DND-41 (cell line): ENCODE results near the gene PRRT1B.

Experiments used
- ATAC-seq: fragments of 200-7000 bp; cut with Tn5 transposase; 3 replicates; pipeline ENCODE4 v1.9.1; 2021; ENCODE audit warnings: low read depth; ENCODE audit not compliant: insufficient read depth
- DNase-seq: peaks from one replicate; pipeline ENCODE4 v3.0.0-alpha.2; 2020
- H2AFZ ChIP-seq: 2 replicates; pipeline ENCODE4 v1.6.0; 2012; ENCODE audit warnings: low read depth, low read length
- H3K27ac ChIP-seq: 2 replicates; pipeline ENCODE4 v1.5.1; 2012; ENCODE audit warnings: low read length, inconsistent platforms
- H3K27me3 ChIP-seq: fragments of 200-600 bp; sonication (generic); 2 replicates; pipeline ENCODE4 v1.6.0; 2012; ENCODE audit warnings: low read length, mild to moderate bottlenecking, inconsistent platforms; ENCODE audit not compliant: insufficient read depth, poor library complexity
- H3K36me3 ChIP-seq: 2 replicates; pipeline ENCODE4 v1.5.1; 2012; ENCODE audit warnings: low read length, inconsistent platforms; ENCODE audit not compliant: insufficient read depth
- H3K4me1 ChIP-seq: 2 replicates; pipeline ENCODE4 v1.5.1; 2012; ENCODE audit warnings: mild to moderate bottlenecking, low read length; ENCODE audit not compliant: insufficient read depth
- H3K4me2 ChIP-seq: 2 replicates; pipeline ENCODE4 v1.6.0; 2012; ENCODE audit warnings: mild to moderate bottlenecking, moderate library complexity, low read length, inconsistent platforms; ENCODE audit not compliant: insufficient read depth
- H3K4me3 ChIP-seq, 2 experiments: fragments of 200-600 bp in 1 of 2; shearing (Covaris generic) in 1 of 2; 2 replicates each; pipeline ENCODE4 v1.5.1; 2012 to 2016; ENCODE audit warnings: inconsistent platforms in 2 of 2, low read length in 2 of 2, mild to moderate bottlenecking in 2 of 2, low read depth in 1 of 2, moderate library complexity in 1 of 2
- H3K79me2 ChIP-seq: 2 replicates; pipeline ENCODE4 v1.6.0; 2012; ENCODE audit warnings: low read length, inconsistent platforms; ENCODE audit not compliant: insufficient read depth
- H3K9ac ChIP-seq: 2 replicates; pipeline ENCODE4 v1.6.0; 2012; ENCODE audit warnings: low read depth, mild to moderate bottlenecking, inconsistent platforms, low read length, moderate library complexity
- H3K9me3 ChIP-seq: 2 replicates; pipeline ENCODE4 v1.5.1; 2012; ENCODE audit warnings: low read length, moderate library complexity, mild to moderate bottlenecking, inconsistent platforms; ENCODE audit not compliant: insufficient read depth, severe bottlenecking
- H4K20me1 ChIP-seq: 2 replicates; pipeline ENCODE4 v1.6.0; 2012; ENCODE audit warnings: low read length; ENCODE audit not compliant: insufficient read depth
- EZH2 ChIP-seq: IDR thresholded peaks from 3 replicates; pipeline ENCODE4 v1.6.1; 2012; ENCODE audit warnings: borderline replicate concordance, low read depth, mild to moderate bottlenecking, moderate library complexity, low read length, inconsistent platforms; ENCODE audit not compliant: severe bottlenecking
- TF ChIP-seq, protein P1 (sequence below): IDR thresholded peaks from 2 replicates; pipeline ENCODE4 v1.5.1; 2012; ENCODE audit warnings: borderline replicate concordance, low read length, moderate library complexity, mild to moderate bottlenecking; ENCODE audit not compliant: poor library complexity, severe bottlenecking; ENCODE audit errors: extremely low read depth

Gene PRRT1B

DNA sequence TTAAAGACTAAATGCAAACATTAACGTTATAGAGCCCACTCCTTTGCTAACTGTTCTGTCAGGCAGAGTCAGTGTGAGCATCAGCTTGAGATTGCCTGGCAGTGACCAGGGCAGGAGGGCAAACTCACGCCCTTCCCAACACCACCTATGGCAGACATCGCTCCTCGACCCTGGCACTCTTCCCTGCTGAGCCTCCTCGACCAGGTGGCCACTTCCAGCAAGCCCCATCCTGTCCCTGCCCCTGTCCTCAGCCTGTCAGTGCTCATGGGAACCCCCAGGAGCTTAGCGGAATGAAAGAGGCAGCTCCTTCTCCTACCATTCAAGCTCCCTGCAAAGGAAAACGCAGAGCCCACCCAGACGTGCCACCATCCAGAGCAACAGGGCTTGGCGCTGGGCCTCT is 42.0 kb downstream of the PRRT1B start:
- Histone ChIP-seq H3K27me3 (no peaks in the 10 kb centered on the region), H3K27ac (no peak overlapping the region), H3K4me3 (no peak overlapping the region), H3K36me3 (peaks cover 60% of the 10 kb centered on the region), H2AFZ (no peak overlapping the region), H3K79me2 (no peaks in the 10 kb centered on the region), H3K4me1 (peaks cover 22% of the 10 kb centered on the region), H3K9me3 (no peaks in the 10 kb centered on the region), H3K9ac (no peak overlapping the region), H3K4me2 (no peak overlapping the region), H4K20me1 (peaks cover 4% of the 10 kb centered on the region)
- no peak for DNase-seq
- TF ChIP-seq EZH2 = no peak
- TF ChIP-seq, protein P1, sequence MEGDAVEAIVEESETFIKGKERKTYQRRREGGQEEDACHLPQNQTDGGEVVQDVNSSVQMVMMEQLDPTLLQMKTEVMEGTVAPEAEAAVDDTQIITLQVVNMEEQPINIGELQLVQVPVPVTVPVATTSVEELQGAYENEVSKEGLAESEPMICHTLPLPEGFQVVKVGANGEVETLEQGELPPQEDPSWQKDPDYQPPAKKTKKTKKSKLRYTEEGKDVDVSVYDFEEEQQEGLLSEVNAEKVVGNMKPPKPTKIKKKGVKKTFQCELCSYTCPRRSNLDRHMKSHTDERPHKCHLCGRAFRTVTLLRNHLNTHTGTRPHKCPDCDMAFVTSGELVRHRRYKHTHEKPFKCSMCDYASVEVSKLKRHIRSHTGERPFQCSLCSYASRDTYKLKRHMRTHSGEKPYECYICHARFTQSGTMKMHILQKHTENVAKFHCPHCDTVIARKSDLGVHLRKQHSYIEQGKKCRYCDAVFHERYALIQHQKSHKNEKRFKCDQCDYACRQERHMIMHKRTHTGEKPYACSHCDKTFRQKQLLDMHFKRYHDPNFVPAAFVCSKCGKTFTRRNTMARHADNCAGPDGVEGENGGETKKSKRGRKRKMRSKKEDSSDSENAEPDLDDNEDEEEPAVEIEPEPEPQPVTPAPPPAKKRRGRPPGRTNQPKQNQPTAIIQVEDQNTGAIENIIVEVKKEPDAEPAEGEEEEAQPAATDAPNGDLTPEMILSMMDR = no peak
- no peak for ATAC-seq

DNA sequence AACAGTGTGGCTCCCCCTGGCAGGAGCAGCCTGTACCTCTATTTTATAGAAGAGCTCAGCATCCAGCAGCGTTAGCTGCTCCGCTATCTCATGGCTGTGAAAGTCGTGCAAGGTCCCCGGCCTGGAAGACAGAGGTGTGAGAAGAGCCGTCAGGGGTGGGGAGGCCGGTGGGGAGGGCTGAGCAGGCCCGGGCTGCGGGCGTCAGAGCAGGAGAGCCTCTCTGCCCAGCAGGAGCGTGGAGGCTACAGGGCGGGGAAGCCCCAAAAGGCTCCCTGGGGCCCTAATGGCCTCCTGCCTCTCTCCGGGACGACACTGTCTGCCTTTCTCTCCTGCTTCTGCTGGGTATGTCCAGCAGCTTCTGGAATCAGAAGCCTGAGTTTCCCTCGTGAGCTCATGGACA is 42.6 kb downstream of the PRRT1B start:
- no peak for TF ChIP-seq EZH2
- TF ChIP-seq, protein P1 = no peak
- Histone ChIP-seq H3K4me1 (peaks cover 22% of the 10 kb centered on the region), H3K9ac (no peak overlapping the region), H3K4me3 (no peak overlapping the region), H3K4me2 (no peak overlapping the region), H4K20me1 (peaks cover 4% of the 10 kb centered on the region), H3K27me3 (no peaks in the 10 kb centered on the region), H3K79me2 (no peaks in the 10 kb centered on the region), H3K9me3 (no peaks in the 10 kb centered on the region), H2AFZ (no peak overlapping the region), H3K36me3 (peaks cover 55% of the 10 kb centered on the region), H3K27ac (no peak overlapping the region)
- DNase-seq (no peak), ATAC-seq (no peak)

DNA sequence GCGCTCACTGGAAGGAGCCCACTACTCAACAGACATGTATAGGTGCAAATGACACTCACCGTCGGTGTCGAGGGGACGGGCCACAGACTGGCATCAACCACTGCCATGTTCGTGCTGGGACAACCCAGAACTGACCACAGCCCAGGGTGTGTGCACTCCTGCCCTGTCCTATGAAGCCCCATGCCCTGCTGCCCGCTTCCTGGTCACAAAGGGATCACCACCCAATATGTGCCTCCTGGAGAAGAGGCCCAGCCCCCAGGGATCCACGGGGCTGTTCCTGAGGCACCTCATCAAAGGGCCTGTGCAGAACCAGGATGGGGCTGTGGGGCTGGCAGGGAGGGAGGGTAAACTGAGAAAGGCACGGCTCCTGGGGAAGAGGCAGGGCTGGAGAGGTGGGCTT is 43.1 kb downstream of the PRRT1B start:
- H3K4me1 ChIP-seq = peaks cover 22% of the 10 kb centered on the region
- no peak overlapping the region for H3K4me2 ChIP-seq
- H3K27ac ChIP-seq = no peak overlapping the region
- ATAC-seq (no peak), DNase-seq (no peak)
- H3K4me3 ChIP-seq = no peak overlapping the region
- TF ChIP-seq EZH2 = no peak
- TF ChIP-seq, protein P1 = no peak
- H3K36me3 ChIP-seq = peaks cover 50% of the 10 kb centered on the region
- H4K20me1 ChIP-seq = peaks cover 4% of the 10 kb centered on the region
- no peak overlapping the region for H3K9ac ChIP-seq
- no peaks in the 10 kb centered on the region for H3K27me3 ChIP-seq
- H3K79me2 ChIP-seq = no peaks in the 10 kb centered on the region
- no peak overlapping the region for H2AFZ ChIP-seq
- no peaks in the 10 kb centered on the region for H3K9me3 ChIP-seq
